HG03565 (cell line): ENCODE measurements around the gene SSU72.
"Not testable (repeated sequence)": the region's sequence is repeated elsewhere in the genome, so short reads cannot be mapped to it uniquely, and the experiment has no call there.

Experiments used
- ATAC-seq: cut with Tn5 transposase; IDR thresholded peaks from one replicate; pipeline ENCODE4 v1.9.1; 2021; ENCODE audit warnings: mild to moderate bottlenecking, moderate library complexity; ENCODE audit not compliant: unreplicated experiment

Gene SSU72

DNA sequence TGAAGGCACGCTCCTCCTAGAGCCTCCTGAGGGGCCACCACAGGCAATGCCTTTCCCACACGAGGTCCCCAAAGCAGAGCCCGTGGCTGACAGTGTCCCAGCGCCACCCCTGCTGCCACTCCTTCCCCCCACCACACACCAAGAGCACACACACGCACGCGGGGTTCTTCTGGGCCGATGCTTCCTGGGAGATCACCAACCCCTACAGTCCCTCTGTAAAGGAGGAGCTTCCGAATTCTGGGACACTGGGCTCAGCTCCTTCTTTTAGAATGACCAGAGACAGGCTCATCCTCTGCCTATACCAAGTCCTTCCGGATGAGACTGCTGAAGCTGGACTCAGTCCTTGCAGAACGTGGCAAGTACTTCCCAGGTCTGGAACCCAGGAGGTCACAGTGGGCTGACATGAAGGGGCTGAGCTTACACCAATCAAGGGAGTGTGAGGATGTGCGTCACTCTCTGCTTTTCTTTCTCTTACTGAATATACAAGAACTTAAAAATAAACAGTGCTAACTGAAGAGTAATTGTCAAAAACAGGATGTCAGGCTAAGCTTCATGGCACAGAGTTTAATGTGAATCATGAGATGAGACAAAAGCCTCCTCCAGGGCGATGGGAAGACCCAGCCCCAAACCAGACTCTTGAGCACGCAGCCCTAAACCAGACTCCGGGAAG lies 12.7 kb downstream of the SSU72 start:
- no peak for ATAC-seq

DNA sequence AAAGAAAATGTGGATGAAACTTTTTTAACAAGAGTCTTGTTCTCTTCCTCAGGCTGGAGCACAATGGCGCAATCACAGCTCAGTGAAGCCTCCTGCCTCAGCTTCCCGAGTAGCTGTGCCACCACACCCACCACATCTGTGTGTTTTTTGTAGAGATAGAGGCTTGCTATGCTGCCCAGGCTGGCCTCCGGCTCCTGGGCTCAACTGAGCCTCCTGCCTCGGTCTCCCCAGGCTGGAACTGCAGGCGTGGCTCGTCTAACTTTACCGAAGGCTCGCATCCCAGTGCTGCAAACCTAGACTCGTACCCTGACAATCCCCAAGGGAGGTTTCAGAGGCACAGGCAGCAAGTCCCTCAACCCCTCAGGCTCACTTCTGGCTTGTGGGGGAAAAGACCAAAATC lies 14.5 kb downstream of the SSU72 start:
- ATAC-seq: no peak

DNA sequence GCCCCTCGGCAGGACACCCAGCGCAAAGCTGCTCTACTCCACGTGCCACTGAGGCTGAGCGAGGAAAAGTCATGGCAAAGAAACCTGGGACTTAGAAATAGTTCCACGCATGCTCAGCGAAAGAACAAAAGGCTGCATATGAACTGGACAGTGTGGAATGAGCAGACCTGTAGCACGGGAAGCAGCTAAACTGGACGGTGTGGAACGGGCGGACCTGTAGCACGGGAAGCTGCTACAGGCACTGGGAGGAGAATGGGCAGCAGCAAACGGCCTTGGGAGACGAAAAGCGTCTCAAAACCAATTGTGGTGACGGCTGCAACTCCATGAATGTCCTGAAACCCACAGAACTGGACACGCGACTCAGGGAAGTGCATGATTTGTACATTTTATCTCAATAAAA lies 15.6 kb downstream of the SSU72 start:
- ATAC-seq: no peak

- ATAC-seq: no peak
These were observed 16.1 kb downstream of the SSU72 start for GRCh38 chr1:1558591-1558990.

GRCh38 chr1:1557688-1558087 lies 17.0 kb downstream of the SSU72 start:
- not testable (repeated sequence) for ATAC-seq

DNA sequence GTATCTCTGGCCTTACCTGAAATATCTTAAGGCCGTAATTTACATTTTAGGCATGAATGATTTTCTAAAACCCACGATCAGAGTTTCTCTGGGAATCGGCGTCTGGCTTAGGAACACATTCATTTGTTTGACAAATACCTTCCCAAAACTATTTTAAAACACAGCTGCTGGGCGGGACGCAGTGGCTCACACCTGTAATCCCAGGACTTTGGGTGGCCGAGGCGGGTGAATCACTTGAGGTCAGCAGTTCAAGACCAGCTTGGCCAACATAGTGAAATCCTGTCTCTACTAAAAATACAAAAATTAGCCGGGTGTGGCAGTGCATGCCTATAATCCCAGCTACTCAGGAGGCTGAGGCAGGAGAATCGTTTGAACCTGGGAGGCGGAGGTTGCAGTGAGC lies 17.7 kb downstream of the SSU72 start:
- ATAC-seq: not testable (repeated sequence)

- no peak for ATAC-seq
These were observed 18.2 kb downstream of the SSU72 start for GRCh38 chr1:1556505-1556904.

DNA sequence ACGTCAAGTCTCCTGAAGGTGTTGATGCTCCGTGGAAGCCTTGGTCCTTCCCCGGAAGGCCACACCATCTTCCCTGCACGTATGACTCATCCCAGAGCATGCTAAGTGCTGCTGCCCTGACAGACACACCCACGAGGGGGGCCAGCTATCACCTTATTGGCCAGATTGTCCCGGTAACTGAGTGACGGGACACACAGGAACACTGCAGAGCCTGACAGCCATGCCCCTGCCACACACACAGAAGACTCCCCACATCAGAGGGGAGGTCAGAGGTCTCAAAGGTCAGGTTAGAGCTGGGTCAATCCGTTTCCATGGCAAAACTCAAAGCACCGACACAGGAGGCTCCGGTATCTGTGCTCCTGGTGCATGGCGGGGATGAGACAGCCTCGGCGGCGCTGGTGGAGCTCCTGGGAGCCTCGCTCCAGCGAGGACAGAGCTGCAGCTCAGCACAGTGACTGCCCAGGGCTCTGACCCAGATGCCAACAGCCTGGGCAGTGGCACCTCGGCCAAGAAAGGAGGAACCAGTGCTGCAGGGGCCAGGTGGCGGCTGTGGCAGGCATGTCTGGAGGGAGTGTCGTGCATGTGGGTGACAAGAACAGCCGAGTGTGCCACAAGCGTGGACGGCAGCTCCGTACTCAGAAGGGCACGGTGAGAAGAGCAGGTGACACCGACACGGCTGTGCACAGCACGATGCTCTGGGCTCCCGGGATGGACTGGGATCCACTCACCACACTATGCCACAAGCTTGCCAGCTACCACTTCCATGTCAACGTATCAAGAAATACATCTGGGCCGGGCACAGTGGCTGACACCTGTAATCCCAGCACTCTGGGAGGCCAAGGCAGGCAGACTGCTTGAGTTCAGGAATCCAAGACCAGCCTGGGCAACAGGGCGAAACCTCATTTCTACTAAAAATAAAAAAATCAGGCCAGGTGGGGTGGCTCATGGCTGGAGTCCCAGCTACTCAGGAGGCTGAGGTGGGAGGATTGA lies 19.4 kb downstream of the SSU72 start:
- no peak for ATAC-seq

GRCh38 chr1:1554550-1554925 lies 20.1 kb downstream of the SSU72 start:
- no peak for ATAC-seq

GRCh38 chr1:1553821-1554494 lies 20.7 kb downstream of the SSU72 start:
- no peak for ATAC-seq

GRCh38 chr1:1552263-1552639 lies 22.4 kb downstream of the SSU72 start:
- no peak for ATAC-seq

- ATAC-seq: no peak
These were observed 23.0 kb downstream of the SSU72 start for GRCh38 chr1:1551524-1552262.

DNA sequence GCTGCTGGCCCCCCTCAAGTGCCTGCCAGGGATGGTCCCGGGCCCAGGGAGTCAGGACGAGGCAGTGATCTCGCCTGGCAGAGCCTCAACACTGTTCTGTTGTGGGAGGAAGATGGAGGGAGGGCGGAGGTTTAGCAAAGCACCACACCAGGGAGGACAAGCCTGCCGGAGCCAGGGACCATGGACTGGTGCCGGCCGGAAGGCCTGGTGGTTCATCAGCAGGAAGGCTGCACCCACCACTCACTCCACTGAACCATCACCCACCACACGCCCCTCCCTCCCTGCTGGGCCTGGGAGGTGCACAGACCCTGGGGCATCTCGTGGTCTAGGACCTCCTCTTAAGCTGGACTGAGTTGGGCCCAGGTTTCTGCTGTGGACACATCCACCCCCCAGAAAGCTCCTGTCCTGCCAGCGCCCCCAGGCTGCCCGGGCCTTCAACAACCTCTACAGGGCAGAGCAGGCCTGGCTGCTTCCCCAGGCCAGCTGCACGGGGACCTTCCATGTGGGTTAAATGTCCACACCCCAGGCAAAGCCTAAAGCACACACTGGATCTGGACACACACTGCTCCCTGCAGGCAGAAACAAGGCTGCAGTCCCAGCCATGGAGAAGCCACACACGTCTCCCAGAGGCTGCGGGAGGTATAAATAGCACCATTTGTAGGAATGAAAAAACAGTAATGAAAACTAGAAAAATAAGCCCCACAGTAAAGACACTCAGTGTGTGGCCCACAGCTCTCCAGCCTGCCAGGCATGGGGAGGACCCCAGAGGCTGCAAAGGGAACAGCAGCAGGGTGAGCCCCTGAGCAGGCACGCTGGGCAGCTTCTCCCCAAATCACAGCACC lies 23.9 kb downstream of the SSU72 start:
- no peak for ATAC-seq

DNA sequence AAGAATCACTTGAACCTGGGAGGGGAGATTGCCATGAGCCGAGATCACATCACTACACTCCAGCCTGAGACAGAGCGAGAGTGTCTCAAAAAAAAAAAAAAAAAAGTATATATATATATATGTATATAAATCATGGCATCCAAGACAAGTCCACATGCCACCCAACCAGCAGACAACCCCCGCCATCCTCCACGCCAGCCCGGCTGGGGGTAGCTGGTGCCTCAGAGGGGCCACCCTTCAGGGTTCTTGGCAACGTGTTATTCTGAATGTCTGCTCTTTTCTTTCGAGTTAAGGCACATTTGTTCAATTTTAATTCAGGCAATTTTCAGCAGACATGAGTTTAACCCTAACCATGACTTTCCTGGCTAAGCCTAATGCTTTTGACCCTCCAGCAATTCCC lies 24.6 kb downstream of the SSU72 start:
- ATAC-seq: no peak

GRCh38 chr1:1548591-1548990 lies 26.1 kb downstream of the SSU72 start:
- ATAC-seq: no peak

DNA sequence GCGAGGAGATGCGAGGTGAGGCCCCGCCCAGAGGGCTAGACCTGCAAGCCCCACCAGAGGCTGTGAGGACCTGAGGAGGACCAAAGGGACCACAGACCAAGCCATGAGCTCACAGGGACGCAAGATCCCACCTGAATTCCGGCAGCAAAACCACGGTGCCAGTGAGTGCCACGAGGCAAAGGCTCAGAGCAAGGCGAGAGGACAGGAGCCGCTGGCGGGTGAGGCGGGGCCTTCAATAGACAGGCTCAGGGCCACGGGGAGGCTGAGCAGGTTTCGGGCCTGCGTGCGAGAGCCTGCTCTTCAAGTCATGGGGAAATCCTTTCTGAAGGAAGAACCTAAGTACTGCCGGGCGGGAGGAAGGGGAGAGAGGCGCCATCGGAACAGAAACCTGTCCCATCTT lies 27.2 kb downstream of the SSU72 start:
- no peak for ATAC-seq

DNA sequence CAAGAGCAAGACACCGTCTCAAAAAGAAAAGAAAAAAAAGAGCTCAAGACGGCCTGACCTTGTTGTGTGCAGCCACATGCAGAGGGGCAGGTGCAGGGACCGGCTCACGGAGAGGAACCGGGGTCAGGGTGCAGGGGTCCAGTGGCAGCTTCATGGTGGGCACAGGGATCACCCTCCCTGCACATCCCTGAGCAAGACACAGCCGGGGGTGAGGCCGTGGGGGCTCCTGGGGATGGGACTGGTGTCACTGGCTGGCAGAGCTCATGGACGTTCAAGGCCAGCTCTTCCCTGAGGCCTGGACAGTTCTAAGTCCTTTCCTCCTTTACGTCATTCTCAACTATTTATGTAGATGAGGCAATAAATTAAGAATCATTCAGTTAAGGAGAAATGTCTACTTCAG lies 27.7 kb downstream of the SSU72 start:
- no peak for ATAC-seq

DNA sequence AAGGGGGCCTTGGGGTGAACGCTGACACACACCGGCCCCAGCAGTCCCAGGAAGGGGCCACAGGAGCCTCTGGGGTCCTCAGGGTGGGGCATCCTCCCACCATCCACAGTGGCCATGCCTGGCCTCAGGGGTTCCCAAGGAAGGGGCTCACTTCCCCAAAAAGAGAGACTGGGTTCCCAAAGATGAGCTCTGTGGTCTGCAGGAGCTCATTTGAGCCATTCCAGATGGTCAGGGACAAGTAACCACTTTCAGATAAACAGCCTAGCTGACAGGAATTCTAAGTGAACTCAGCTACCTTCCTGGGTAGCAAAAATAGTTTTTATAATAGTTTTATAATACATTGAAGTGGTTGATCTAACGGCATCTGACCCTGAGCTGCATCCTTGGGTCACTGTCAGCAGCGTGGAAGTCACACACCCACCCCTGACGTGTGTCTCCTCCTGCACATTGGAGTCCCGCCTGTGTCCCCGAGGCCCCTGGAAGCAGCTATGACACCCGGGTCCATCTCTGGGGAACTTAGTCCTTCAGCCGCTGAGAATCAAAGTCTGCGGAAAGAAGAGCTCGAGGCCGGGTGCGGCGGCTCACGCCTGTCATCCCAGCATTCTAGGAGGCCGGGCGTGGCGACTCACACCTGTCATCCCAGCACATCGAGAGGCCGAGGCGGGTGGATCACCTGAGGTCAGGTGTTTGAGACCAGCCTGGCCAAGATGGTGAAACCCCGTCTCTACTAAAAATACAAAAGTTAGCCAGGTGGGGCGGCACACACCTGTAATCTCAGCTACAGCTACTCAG lies 28.5 kb downstream of the SSU72 start:
- ATAC-seq: no peak

GRCh38 chr1:1544544-1544943 lies 30.1 kb downstream of the SSU72 start:
- ATAC-seq: no peak
